ENCODE measurements around the gene TMPRSS13. TPM values are rescaled to one million over a fixed set of nuclear protein-coding genes. Genes with fewer than 3 reads are reported as not detected.
A peak's percentile ranks its signal among the peaks of the same experiment; 100 is the strongest.
"Not testable (repeated sequence)": the region's sequence is repeated elsewhere in the genome, so short reads cannot be mapped to it uniquely, and the experiment has no call there.

The TMPRSS13 gene
- total RNA-seq: 1 to 10 TPM; 2.0 to 2.6 TPM

DNA sequence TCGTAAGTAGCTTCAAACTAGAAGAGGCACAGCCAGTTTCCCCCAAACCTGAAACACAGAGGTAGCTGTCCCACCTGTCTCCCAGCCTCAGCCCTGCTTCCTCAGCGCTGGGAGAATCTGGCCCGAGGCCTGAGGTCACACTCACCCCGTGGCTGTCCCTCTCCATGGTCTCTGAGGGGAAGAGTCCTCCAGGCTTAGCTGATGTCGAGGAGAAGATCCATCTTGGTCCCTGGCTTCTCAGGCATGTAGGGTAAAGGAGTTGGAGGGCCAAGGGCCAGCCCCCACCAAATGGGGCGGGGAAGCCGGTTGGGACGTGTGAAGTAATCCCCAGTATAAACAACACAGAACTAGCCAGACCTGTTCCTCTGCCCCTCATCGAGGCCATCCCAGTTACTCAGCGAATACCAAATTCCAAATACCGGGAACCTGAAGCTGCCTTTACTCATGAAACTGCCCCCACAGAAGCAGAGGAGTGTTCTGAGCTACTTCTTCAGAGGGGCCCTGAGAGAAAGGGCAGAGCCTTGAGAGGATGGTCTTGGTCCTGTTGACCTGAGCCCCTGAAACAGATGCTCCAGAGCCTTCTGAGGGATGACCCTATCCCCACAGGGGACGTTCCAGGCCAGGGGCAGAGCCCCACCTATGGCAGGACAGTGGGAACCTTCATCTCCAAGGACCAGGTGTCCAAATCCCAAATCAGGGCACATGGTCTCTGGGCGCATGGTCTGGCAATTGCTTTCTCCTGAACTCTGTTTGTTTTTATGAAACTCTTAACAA lies at the start of gene TMPRSS13:
Gene TMPRSS13, minus strand, starts transcription at position 261 of the 774 bp plus-strand sequence. Its CDS starts 95 bp downstream, at position 166.
- ChIA-PET POLR2A (no interaction called here), CTCF (interaction anchor here (0.7 to 6.3 kb wide), 2 partner anchors 17 to 111 kb away, joined by 3 to 53 read pairs; no protein-coding TSS in a partner anchor)
- Mint-ChIP-seq H3K4me1 (ENCODE audit: low read depth) (peaks cover 42% of the 10 kb centered on the region), H3K27ac (peak within 1 kb of the TSS; percentile 31), H3K36me3 (no peaks in the 10 kb centered on the region), H3K9me3 (no peaks in the 10 kb centered on the region), H3K27me3 (no peaks in the 10 kb centered on the region), H3K4me3 (no peak within 1 kb of the TSS)
- no peak for DNase-seq
- intact Hi-C loops (cut with micrococcal nuclease): no loop called here

DNA sequence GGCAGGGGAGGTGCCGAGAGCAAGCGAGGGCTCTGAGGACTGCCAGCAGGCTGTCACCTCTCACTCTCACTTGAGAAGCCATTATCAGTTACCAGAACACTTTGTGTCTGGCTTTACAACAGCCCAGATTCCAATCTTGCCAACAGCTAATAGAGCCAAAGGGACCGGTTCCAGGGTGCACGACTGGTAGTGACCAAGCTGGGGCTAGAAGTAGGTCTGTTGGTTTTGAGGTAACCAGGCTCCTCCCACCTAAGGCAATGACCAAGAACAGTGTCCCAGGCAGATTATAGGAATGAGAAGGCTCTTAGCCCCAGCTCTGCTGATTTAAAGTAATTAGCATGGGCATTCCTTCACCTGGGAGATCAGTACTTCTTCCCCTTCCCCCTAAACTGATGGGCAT lies 49.8 kb upstream of the TMPRSS13 start:
- Mint-ChIP-seq H3K4me1 (ENCODE audit: low read depth) (peaks cover 79% of the 10 kb centered on the region), H3K9me3 (no peaks in the 10 kb centered on the region), H3K27ac (peak overlapping the region; percentile 85), H3K36me3 (peaks cover 21% of the 10 kb centered on the region), H3K4me3 (no peak overlapping the region), H3K27me3 (no peaks in the 10 kb centered on the region)
- POLR2A ChIA-PET: interaction anchor here (1.0 to 2.2 kb wide), 6 partner anchors 9 to 162 kb away, joined by 3 to 15 read pairs (median 4); no protein-coding TSS in a partner anchor
- DNase-seq: peak; percentile 11
- intact Hi-C loops (cut with micrococcal nuclease): no loop called here
- CTCF ChIA-PET: interaction anchor here (0.7 to 2.6 kb wide), 3 partner anchors 28 to 74 kb away, joined by 3 to 12 read pairs (median 8); no protein-coding TSS in a partner anchor

DNA sequence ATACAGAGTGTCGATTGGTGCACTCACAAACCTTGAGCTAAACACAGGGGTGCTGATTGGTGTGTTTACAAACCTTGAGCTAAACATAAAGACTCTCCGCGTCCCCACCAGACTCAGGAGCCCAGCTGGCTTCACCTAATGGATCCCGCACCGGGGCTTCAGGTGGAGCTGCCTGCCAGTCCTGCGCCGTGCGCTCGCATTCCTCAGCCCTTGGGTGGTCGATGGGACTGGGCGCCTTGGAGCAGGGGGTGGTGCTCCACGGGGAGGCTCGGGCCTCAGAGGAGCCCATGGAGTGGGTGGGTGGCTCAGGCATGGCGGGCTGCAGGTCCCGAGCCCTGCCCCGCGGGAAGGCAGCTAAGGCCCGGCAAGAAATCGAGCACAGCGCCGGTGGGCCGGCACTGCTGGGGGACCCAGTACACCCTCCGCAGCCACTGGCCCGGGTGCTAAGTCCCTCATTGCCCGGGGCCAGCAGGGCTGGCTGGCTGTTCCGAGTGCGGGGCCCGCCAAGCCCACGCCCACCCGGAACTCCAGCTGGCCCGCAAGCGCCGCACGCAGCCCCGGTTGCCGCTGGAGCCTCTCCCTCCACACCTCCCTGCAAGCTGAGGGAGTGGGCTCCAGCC lies 49.2 kb upstream of the TMPRSS13 start:
- H3K27ac Mint-ChIP-seq; H3K27me3 Mint-ChIP-seq; DNase-seq; H3K4me3 Mint-ChIP-seq; intact Hi-C loops (cut with micrococcal nuclease); H3K9me3 Mint-ChIP-seq: not testable (repeated sequence)
- POLR2A ChIA-PET: interaction anchor here (1.0 to 1.6 kb wide), 2 partner anchors 8 to 9 kb away, joined by 3 to 5 read pairs; no protein-coding TSS in a partner anchor
- Mint-ChIP-seq H3K36me3 (peaks cover 20% of the 10 kb centered on the region), H3K4me1 (ENCODE audit: low read depth) (peaks cover 77% of the 10 kb centered on the region)
- CTCF ChIA-PET: interaction anchor here (0.9 to 2.6 kb wide), 3 partner anchors 8 to 75 kb away, joined by 3 to 12 read pairs (median 5); partner anchors contain the start of gene IL10RA

GRCh38 chr11:117977612-117978264 lies 48.5 kb upstream of the TMPRSS13 start:
- H3K27me3 Mint-ChIP-seq; H3K4me3 Mint-ChIP-seq; H3K27ac Mint-ChIP-seq; DNase-seq; H3K9me3 Mint-ChIP-seq; intact Hi-C loops (cut with micrococcal nuclease): not testable (repeated sequence)
- POLR2A ChIA-PET: interaction anchor here (1.6 to 1.9 kb wide), 2 partner anchors 8 to 10 kb away, joined by 5 to 8 read pairs; partner anchors contain the start of gene IL10RA
- H3K36me3 Mint-ChIP-seq: peaks cover 20% of the 10 kb centered on the region
- CTCF ChIA-PET: interaction anchor here (0.9 to 1.4 kb wide), 2 partner anchors 9 to 75 kb away, joined by 3 to 5 read pairs; partner anchors contain the start of gene IL10RA
- H3K4me1 Mint-ChIP-seq (ENCODE audit: low read depth): peaks cover 77% of the 10 kb centered on the region

GRCh38 chr11:117977029-117977428 lies 47.8 kb upstream of the TMPRSS13 start:
- no peak for DNase-seq
- CTCF ChIA-PET: no interaction called here
- H3K36me3 Mint-ChIP-seq: peaks cover 20% of the 10 kb centered on the region
- no peaks in the 10 kb centered on the region for H3K27me3 Mint-ChIP-seq
- POLR2A ChIA-PET: interaction anchor here (1.9 kb wide), 1 partner anchor 9 kb away, joined by 8 read pairs; the partner anchor contains the start of gene IL10RA
- no peaks in the 10 kb centered on the region for H3K9me3 Mint-ChIP-seq
- H3K27ac Mint-ChIP-seq: no peak overlapping the region
- H3K4me3 Mint-ChIP-seq: no peak overlapping the region
- intact Hi-C loops (cut with micrococcal nuclease): no loop called here
- peaks cover 79% of the 10 kb centered on the region for H3K4me1 Mint-ChIP-seq (ENCODE audit: low read depth)

- DNase-seq: no peak
- ChIA-PET POLR2A (interaction anchor here (1.9 kb wide), 1 partner anchor 9 kb away, joined by 8 read pairs; the partner anchor contains the start of gene IL10RA), CTCF (interaction anchor here (2.4 kb wide), 1 partner anchor 29 kb away, joined by 13 read pairs; no protein-coding TSS in a partner anchor)
- Mint-ChIP-seq H3K36me3 (peaks cover 20% of the 10 kb centered on the region), H3K4me1 (ENCODE audit: low read depth) (peaks cover 78% of the 10 kb centered on the region), H3K9me3 (no peaks in the 10 kb centered on the region), H3K4me3 (no peak overlapping the region), H3K27ac (no peak overlapping the region), H3K27me3 (no peaks in the 10 kb centered on the region)
- intact Hi-C loops (cut with micrococcal nuclease): no loop called here
These were observed 47.2 kb upstream of the TMPRSS13 start for GRCh38 chr11:117976445-117976844.

- CTCF ChIA-PET: interaction anchor here (1.0 to 1.8 kb wide), 4 partner anchors 11 to 80 kb away, joined by 3 to 12 read pairs (median 5); no protein-coding TSS in a partner anchor
- intact Hi-C loops (cut with micrococcal nuclease): no loop called here
- peaks cover 20% of the 10 kb centered on the region for H3K36me3 Mint-ChIP-seq
- peaks cover 83% of the 10 kb centered on the region for H3K4me1 Mint-ChIP-seq (ENCODE audit: low read depth)
- H3K4me3 Mint-ChIP-seq: no peak overlapping the region
- H3K9me3 Mint-ChIP-seq: no peaks in the 10 kb centered on the region
- no peak for DNase-seq
- POLR2A ChIA-PET: interaction anchor here (0.6 to 1.4 kb wide), 3 partner anchors 13 to 632 kb away, joined by 3 to 6 read pairs (median 3); no protein-coding TSS in a partner anchor
- no peak overlapping the region for H3K27ac Mint-ChIP-seq
- no peaks in the 10 kb centered on the region for H3K27me3 Mint-ChIP-seq
These were observed 44.3 kb upstream of the TMPRSS13 start for GRCh38 chr11:117973503-117973860.

GRCh38 chr11:117972629-117973502 lies 43.7 kb upstream of the TMPRSS13 start:
- CTCF ChIA-PET: interaction anchor here (1.0 to 1.8 kb wide), 4 partner anchors 12 to 80 kb away, joined by 3 to 12 read pairs (median 5); no protein-coding TSS in a partner anchor
- Mint-ChIP-seq H3K4me1 (ENCODE audit: low read depth) (peaks cover 82% of the 10 kb centered on the region), H3K36me3 (peaks cover 16% of the 10 kb centered on the region), H3K27me3 (no peaks in the 10 kb centered on the region), H3K4me3 (no peak overlapping the region), H3K9me3 (no peaks in the 10 kb centered on the region), H3K27ac (no peak overlapping the region)
- POLR2A ChIA-PET: interaction anchor here (1.4 kb wide), 1 partner anchor 14 kb away, joined by 3 read pairs; no protein-coding TSS in a partner anchor
- intact Hi-C loops (cut with micrococcal nuclease): no loop called here
- no peak for DNase-seq

DNA sequence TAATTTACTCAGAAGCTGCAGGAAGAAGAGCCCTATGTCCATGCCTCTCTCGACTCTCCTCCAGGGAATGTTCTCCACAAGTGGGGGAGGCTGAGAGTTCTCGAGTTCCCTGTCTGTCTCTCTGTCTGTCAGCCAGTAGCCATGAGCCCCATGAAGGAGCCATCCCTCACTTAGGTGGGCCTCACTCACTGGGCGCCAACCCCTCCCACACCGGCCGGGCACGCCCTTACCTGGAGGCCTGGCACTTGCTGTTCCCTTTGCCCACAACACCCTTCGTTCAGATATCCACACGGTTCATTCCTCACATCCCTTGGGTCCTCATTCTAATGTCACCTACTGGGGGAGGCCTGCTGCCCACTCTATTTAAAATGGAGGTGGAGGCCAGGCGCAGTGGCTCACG lies 42.8 kb upstream of the TMPRSS13 start:
- Mint-ChIP-seq H3K27ac (no peak overlapping the region), H3K4me3 (no peak overlapping the region), H3K36me3 (peaks cover 9% of the 10 kb centered on the region), H3K9me3 (no peaks in the 10 kb centered on the region), H3K27me3 (no peaks in the 10 kb centered on the region), H3K4me1 (ENCODE audit: low read depth) (peaks cover 75% of the 10 kb centered on the region)
- POLR2A ChIA-PET: interaction anchor here (1.4 to 2.8 kb wide), 2 partner anchors 14 to 15 kb away, joined by 3 to 19 read pairs; partner anchors contain the start of gene IL10RA
- no peak for DNase-seq
- intact Hi-C loops (cut with micrococcal nuclease): no loop called here
- CTCF ChIA-PET: no interaction called here

DNA sequence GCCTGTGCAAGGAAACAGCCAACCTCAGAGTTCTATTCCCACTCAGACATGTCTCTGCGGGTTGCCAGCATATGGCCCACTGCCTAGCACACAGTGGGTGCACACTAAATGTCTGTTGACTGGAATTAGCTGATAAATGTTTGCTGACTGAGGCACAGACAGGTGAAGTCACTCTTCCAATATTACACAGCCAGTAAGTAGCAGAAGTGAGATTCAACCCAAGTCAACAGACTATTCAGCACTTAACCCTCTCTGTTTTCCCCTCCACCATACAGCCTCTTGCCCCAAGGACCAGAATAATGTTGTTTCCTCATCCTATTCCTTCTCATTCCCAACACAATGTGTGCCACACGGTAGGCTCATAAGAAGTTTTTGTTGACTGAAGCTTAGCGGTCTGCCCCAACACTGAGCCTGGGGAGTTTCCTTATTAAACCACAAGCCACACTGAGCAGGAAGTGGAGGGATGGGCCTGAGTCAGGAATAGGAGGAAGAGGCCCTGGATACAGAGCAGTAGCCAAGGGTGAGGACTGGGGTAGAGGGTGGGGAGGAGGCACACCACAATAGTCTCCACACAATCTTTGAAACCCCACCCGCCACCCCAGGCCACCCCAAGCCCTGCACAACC lies 41.3 kb upstream of the TMPRSS13 start:
- CTCF ChIA-PET: interaction anchor here (1.5 kb wide), 1 partner anchor 24 kb away, joined by 6 read pairs; no protein-coding TSS in a partner anchor
- peak overlapping the region; percentile 89 for H3K27ac Mint-ChIP-seq
- DNase-seq: peak; percentile 71
- H3K4me3 Mint-ChIP-seq: peak overlapping the region; percentile 46
- H3K4me1 Mint-ChIP-seq (ENCODE audit: low read depth): peaks cover 66% of the 10 kb centered on the region
- H3K36me3 Mint-ChIP-seq: no peaks in the 10 kb centered on the region
- POLR2A ChIA-PET: interaction anchor here (0.7 to 2.8 kb wide), 7 partner anchors 8 to 32 kb away, joined by 3 to 19 read pairs (median 5); partner anchors contain the start of gene IL10RA
- intact Hi-C loops (cut with micrococcal nuclease): loop anchor here (1.0 to 2.0 kb wide), 3 partner anchors 17 to 32 kb away; no protein-coding TSS in a partner anchor
- no peaks in the 10 kb centered on the region for H3K9me3 Mint-ChIP-seq
- no peaks in the 10 kb centered on the region for H3K27me3 Mint-ChIP-seq

Data from activated CD4-positive, alpha-beta memory T cell treated with anti-CD3 and anti-CD28 coated beads for 36 hours (primary cell).